Gastroesophageal sphincter (tissue), 3 donors: ENCODE results near the gene CHCHD6.

ENCODE experiments used
- CTCF ChIP-seq, 4 experiments: fragments of 200-600 bp in 2 of 4; fragments of 450-650 bp in 2 of 4; sonication (generic) in 1 of 4; IDR thresholded peaks; one replicate each; pipeline ENCODE4 v1.5.1; 2017 to 2019; ENCODE audit warnings: antibody characterized with exemption in 4 of 4, mild to moderate bottlenecking in 2 of 4, moderate library complexity in 2 of 4
- EP300 ChIP-seq: sonication (generic); formaldehyde crosslinking; IDR thresholded peaks from one replicate; pipeline ENCODE4 v1.6.1; 2017; ENCODE audit warnings: antibody characterized with exemption, mild to moderate bottlenecking
- POLR2A ChIP-seq, 2 donors: fragments of 450-650 bp; IDR thresholded peaks; one replicate each; pipeline ENCODE4 v1.6.1; 2017; ENCODE audit warnings: antibody characterized with exemption in 2 of 2, mild to moderate bottlenecking in 2 of 2, moderate library complexity in 1 of 2
- POLR2AphosphoS5 ChIP-seq: sonication (generic); formaldehyde crosslinking; IDR thresholded peaks from one replicate; pipeline ENCODE4 v1.6.1; 2017; ENCODE audit warnings: antibody characterized with exemption

- TF ChIP-seq CTCF (IDR thresholded peaks at IDR 0.05) (no peak), POLR2A (IDR thresholded peaks at IDR 0.05) (no peak), EP300 (no peak), POLR2AphosphoS5 (no peak)
These were observed 250.3 kb downstream of the CHCHD6 start for GRCh38 chr3:126954141-126954842.
